ENCODE results near the gene IRGM. TPM values are rescaled to one million over a fixed set of nuclear protein-coding genes. Genes with fewer than 3 reads are reported as not detected.
"Not testable (repeated sequence)": the region's sequence is repeated elsewhere in the genome, so short reads cannot be mapped to it uniquely, and the experiment has no call there.

The IRGM gene, protein sequence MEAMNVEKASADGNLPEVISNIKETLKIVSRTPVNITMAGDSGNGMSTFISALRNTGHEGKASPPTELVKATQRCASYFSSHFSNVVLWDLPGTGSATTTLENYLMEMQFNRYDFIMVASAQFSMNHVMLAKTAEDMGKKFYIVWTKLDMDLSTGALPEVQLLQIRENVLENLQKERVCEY
- polyA plus RNA-seq (2013, experiment 1 of 4): not detected
- polyA plus RNA-seq (2013, experiment 2 of 4): not detected
- not detected for polyA plus RNA-seq (2013, experiment 3 of 4)
- polyA plus RNA-seq (2013, experiment 4 of 4): not detected

DNA sequence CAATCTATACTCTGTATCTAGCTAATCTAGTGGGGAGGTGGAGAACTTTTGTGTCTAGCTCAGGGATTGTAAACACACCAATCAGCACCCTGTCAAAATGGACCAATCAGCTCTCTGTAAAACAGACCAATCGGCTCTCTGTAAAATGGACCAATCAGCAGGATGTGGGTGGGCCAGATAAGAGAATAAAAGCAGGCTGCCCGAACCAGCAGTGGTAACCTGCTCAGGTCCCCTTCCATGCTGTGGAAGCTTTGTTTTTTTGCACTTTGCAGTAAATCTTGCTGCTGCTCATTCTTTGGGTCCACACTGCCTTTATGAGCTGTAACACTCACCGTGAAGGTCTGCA, at the start of gene IRGM:
Gene IRGM (plus strand): TSS at position 214 of the 346 bp plus-strand sequence. CDS start 1,603 bp downstream, outside the sequence.
- not testable (repeated sequence) for H3K27ac ChIP-seq (ENCODE audit: insufficient read depth, low read depth, low read length, poor library complexity, severe bottlenecking); H3K4me1 ChIP-seq (ENCODE audit: control insufficient read depth, insufficient read depth, low read length)
- 88 to 90% methylated on average over 3 of the region's 3 CpGs for WGBS, 2 experiments

DNA sequence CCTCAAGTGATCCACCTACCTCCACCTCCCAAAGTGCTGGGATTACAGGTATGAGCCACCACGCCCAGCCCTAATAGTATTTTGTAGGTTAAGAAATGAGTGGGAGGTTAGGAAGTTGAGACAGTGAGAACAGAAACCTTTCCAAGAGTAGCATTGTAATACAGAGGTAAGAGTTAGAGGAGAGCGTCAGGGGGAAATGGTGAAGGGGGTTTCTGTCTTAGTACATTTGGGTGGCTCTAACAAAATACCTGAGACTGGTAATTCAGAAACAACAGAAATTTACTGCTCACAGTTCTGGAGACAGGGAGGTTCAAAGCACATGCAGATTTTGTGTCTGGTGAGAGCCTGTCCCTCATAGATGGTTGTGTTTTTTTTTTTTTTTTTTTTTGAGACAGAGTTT, 48.9 kb upstream of the IRGM start:
- 92 to 93% methylated on average over 2 of the region's 2 CpGs for WGBS, 2 experiments
- H3K4me3 ChIP-seq (ENCODE audit: insufficient read depth, low read depth, low read length): no peak overlapping the region
- H3K9me3 ChIP-seq (ENCODE audit: control insufficient read depth, low read length): no peaks in the 10 kb centered on the region
- H3K27me3 ChIP-seq (ENCODE audit: control insufficient read depth, insufficient read depth, low read length, poor library complexity, severe bottlenecking): no peaks in the 10 kb centered on the region
- no peaks in the 10 kb centered on the region for H3K4me1 ChIP-seq (ENCODE audit: control insufficient read depth, insufficient read depth, low read length)
- H3K36me3 ChIP-seq (ENCODE audit: control insufficient read depth, insufficient read depth, low read length): no peaks in the 10 kb centered on the region
- no peak overlapping the region for H3K27ac ChIP-seq (ENCODE audit: insufficient read depth, low read depth, low read length, poor library complexity, severe bottlenecking)

More for the DNA sequence above, at the start of gene IRGM:
- not testable (repeated sequence) for H3K9me3 ChIP-seq (ENCODE audit: control insufficient read depth, low read length); H3K4me3 ChIP-seq (ENCODE audit: insufficient read depth, low read depth, low read length); H3K27me3 ChIP-seq (ENCODE audit: control insufficient read depth, insufficient read depth, low read length, poor library complexity, severe bottlenecking); H3K36me3 ChIP-seq (ENCODE audit: control insufficient read depth, insufficient read depth, low read length)

GRCh38 chr5:150801117-150801927, 45.0 kb upstream of the IRGM start:
- Histone ChIP-seq H3K36me3 (ENCODE audit: control insufficient read depth, insufficient read depth, low read length) (no peaks in the 10 kb centered on the region), H3K27me3 (ENCODE audit: control insufficient read depth, insufficient read depth, low read length, poor library complexity, severe bottlenecking) (no peaks in the 10 kb centered on the region), H3K4me1 (ENCODE audit: control insufficient read depth, insufficient read depth, low read length) (no peaks in the 10 kb centered on the region), H3K4me3 (ENCODE audit: insufficient read depth, low read depth, low read length) (peak overlapping the region; percentile 53), H3K27ac (ENCODE audit: insufficient read depth, low read depth, low read length, poor library complexity, severe bottlenecking) (no peak overlapping the region), H3K9me3 (ENCODE audit: control insufficient read depth, low read length) (no peaks in the 10 kb centered on the region)
- 9 to 13% methylated on average over 14 to 15 of the region's 15 CpGs for WGBS, 2 experiments

GRCh38 chr5:150804388-150804787, 41.9 kb upstream of the IRGM start:
- H3K9me3 ChIP-seq (ENCODE audit: control insufficient read depth, low read length): no peaks in the 10 kb centered on the region
- H3K27ac ChIP-seq (ENCODE audit: insufficient read depth, low read depth, low read length, poor library complexity, severe bottlenecking): no peak overlapping the region
- no peaks in the 10 kb centered on the region for H3K36me3 ChIP-seq (ENCODE audit: control insufficient read depth, insufficient read depth, low read length)
- no peaks in the 10 kb centered on the region for H3K4me1 ChIP-seq (ENCODE audit: control insufficient read depth, insufficient read depth, low read length)
- WGBS, 2 experiments: 90 to 92% methylated on average over 6 of the region's 6 CpGs
- no peak overlapping the region for H3K4me3 ChIP-seq (ENCODE audit: insufficient read depth, low read depth, low read length)
- H3K27me3 ChIP-seq (ENCODE audit: control insufficient read depth, insufficient read depth, low read length, poor library complexity, severe bottlenecking): no peaks in the 10 kb centered on the region

GRCh38 chr5:150809363-150809762, 37.0 kb upstream of the IRGM start:
- 70 to 71% methylated on average over 3 of the region's 3 CpGs for WGBS, 2 experiments
- no peaks in the 10 kb centered on the region for H3K27me3 ChIP-seq (ENCODE audit: control insufficient read depth, insufficient read depth, low read length, poor library complexity, severe bottlenecking)
- no peak overlapping the region for H3K4me3 ChIP-seq (ENCODE audit: insufficient read depth, low read depth, low read length)

GRCh38 chr5:150815010-150815409, 31.3 kb upstream of the IRGM start:
- peaks cover 3% of the 10 kb centered on the region for H3K9me3 ChIP-seq (ENCODE audit: control insufficient read depth, low read length)
- H3K4me1 ChIP-seq (ENCODE audit: control insufficient read depth, insufficient read depth, low read length): no peaks in the 10 kb centered on the region

More at GRCh38 chr5:150809363-150809762, 37.0 kb upstream of the IRGM start:
- Histone ChIP-seq H3K9me3 (ENCODE audit: control insufficient read depth, low read length) (no peaks in the 10 kb centered on the region), H3K27ac (ENCODE audit: insufficient read depth, low read depth, low read length, poor library complexity, severe bottlenecking) (no peak overlapping the region), H3K4me1 (ENCODE audit: control insufficient read depth, insufficient read depth, low read length) (no peaks in the 10 kb centered on the region), H3K36me3 (ENCODE audit: control insufficient read depth, insufficient read depth, low read length) (no peaks in the 10 kb centered on the region)

GRCh38 chr5:150816946-150817345, 29.4 kb upstream of the IRGM start:
- H3K9me3 ChIP-seq (ENCODE audit: control insufficient read depth, low read length): peaks cover 3% of the 10 kb centered on the region
- no peaks in the 10 kb centered on the region for H3K36me3 ChIP-seq (ENCODE audit: control insufficient read depth, insufficient read depth, low read length)
- H3K27me3 ChIP-seq (ENCODE audit: control insufficient read depth, insufficient read depth, low read length, poor library complexity, severe bottlenecking): no peaks in the 10 kb centered on the region
- H3K27ac ChIP-seq (ENCODE audit: insufficient read depth, low read depth, low read length, poor library complexity, severe bottlenecking): no peak overlapping the region
- H3K4me3 ChIP-seq (ENCODE audit: insufficient read depth, low read depth, low read length): no peak overlapping the region
- 80 to 84% methylated on average over 2 of the region's 2 CpGs for WGBS, 2 experiments
- H3K4me1 ChIP-seq (ENCODE audit: control insufficient read depth, insufficient read depth, low read length): no peaks in the 10 kb centered on the region

More at GRCh38 chr5:150815010-150815409, 31.3 kb upstream of the IRGM start:
- Histone ChIP-seq H3K27ac (ENCODE audit: insufficient read depth, low read depth, low read length, poor library complexity, severe bottlenecking) (no peak overlapping the region), H3K36me3 (ENCODE audit: control insufficient read depth, insufficient read depth, low read length) (no peaks in the 10 kb centered on the region), H3K4me3 (ENCODE audit: insufficient read depth, low read depth, low read length) (no peak overlapping the region), H3K27me3 (ENCODE audit: control insufficient read depth, insufficient read depth, low read length, poor library complexity, severe bottlenecking) (no peaks in the 10 kb centered on the region)

GRCh38 chr5:150829744-150830143, 16.6 kb upstream of the IRGM start:
- Histone ChIP-seq H3K4me3 (ENCODE audit: insufficient read depth, low read depth, low read length) (no peak overlapping the region), H3K36me3 (ENCODE audit: control insufficient read depth, insufficient read depth, low read length) (no peaks in the 10 kb centered on the region), H3K27ac (ENCODE audit: insufficient read depth, low read depth, low read length, poor library complexity, severe bottlenecking) (no peak overlapping the region), H3K9me3 (ENCODE audit: control insufficient read depth, low read length) (no peaks in the 10 kb centered on the region), H3K27me3 (ENCODE audit: control insufficient read depth, insufficient read depth, low read length, poor library complexity, severe bottlenecking) (no peaks in the 10 kb centered on the region), H3K4me1 (ENCODE audit: control insufficient read depth, insufficient read depth, low read length) (no peaks in the 10 kb centered on the region)
- WGBS, 2 experiments: 50 to 76% methylated on average over 3 to 4 of the region's 5 CpGs

DNA sequence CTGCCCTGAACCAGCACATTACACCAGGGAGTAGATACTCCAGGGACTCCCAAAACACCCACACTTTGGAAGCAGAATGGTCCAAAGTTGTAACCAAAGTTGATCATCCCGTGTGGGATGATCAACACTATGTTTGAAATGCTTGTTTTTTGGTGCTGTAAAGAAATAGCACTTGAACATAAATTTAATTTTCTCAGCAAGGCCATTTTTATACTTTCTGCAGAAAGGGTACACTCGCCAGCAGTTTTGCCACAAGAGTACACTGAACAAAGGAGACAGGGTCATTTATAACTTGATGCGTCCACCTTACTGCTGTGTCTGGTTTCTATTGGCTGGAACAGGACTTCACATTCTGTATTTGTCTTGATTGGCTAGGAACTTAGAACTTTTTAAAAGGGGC, 14.5 kb upstream of the IRGM start:
- WGBS, 2 experiments: 63 to 97% methylated on average over 2 to 3 of the region's 3 CpGs

DNA sequence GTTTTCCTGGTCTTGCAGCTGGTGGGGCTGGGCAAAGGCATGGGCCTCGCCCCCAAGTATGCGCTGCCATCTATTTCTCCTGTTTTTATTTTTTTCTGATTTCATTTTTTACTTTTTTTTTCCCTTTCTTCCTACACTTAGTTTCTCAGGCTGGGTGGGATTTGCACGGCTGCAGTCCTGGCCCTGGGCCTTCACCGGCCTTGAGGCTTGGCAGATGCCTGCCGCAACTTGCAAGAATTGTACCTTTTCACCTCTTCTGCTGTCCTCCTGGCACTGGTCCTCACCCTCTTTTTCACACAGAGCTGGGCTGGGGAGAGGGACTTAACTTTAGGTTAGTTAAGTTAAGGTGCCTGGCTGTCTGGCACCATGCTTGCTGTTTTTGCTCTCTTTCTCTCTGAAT, 10.3 kb upstream of the IRGM start:
- H3K9me3 ChIP-seq (ENCODE audit: control insufficient read depth, low read length): no peaks in the 10 kb centered on the region
- H3K4me1 ChIP-seq (ENCODE audit: control insufficient read depth, insufficient read depth, low read length): no peaks in the 10 kb centered on the region
- no peaks in the 10 kb centered on the region for H3K27me3 ChIP-seq (ENCODE audit: control insufficient read depth, insufficient read depth, low read length, poor library complexity, severe bottlenecking)
- no peak overlapping the region for H3K4me3 ChIP-seq (ENCODE audit: insufficient read depth, low read depth, low read length)
- no peaks in the 10 kb centered on the region for H3K36me3 ChIP-seq (ENCODE audit: control insufficient read depth, insufficient read depth, low read length)
- H3K27ac ChIP-seq (ENCODE audit: insufficient read depth, low read depth, low read length, poor library complexity, severe bottlenecking): no peak overlapping the region
- 93 to 95% methylated on average over 5 of the region's 5 CpGs for WGBS, 2 experiments

More for the DNA sequence above, 14.5 kb upstream of the IRGM start:
- not testable (repeated sequence) for H3K4me3 ChIP-seq (ENCODE audit: insufficient read depth, low read depth, low read length); H3K4me1 ChIP-seq (ENCODE audit: control insufficient read depth, insufficient read depth, low read length); H3K27me3 ChIP-seq (ENCODE audit: control insufficient read depth, insufficient read depth, low read length, poor library complexity, severe bottlenecking); H3K36me3 ChIP-seq (ENCODE audit: control insufficient read depth, insufficient read depth, low read length); H3K9me3 ChIP-seq (ENCODE audit: control insufficient read depth, low read length); H3K27ac ChIP-seq (ENCODE audit: insufficient read depth, low read depth, low read length, poor library complexity, severe bottlenecking)

Data from ectodermal cell (in vitro differentiated cells).